SK-N-SH (cell line): ENCODE data around the gene MCF2L2. TPM values are rescaled to one million over a fixed set of nuclear protein-coding genes. Genes with fewer than 3 reads are reported as not detected.

Experiments used
- CTCF ChIA-PET: fragments of 300-600, 350-600 bp; formaldehyde crosslinking; extraction: SDS; loops from one replicate; lab custom pipeline; 2021; lab: Yijun Ruan, JAX
- POLR2A ChIA-PET: fragments of 350-600 bp; sonication (Branson Sonifier 250); formaldehyde crosslinking; extraction: SDS; loops from one replicate; lab custom pipeline; 2020; ENCODE audit warnings: antibody characterized with exemption, inconsistent platforms; lab: Yijun Ruan, JAX
- DNase-seq: peaks from one replicate; pipeline ENCODE4 v3.0.0; 2012
- H2AFZ ChIP-seq: fragments of 200-600 bp; sonication (generic); 2 replicates; pipeline ENCODE4 v1.8.1; 2016; ENCODE audit warnings: antibody characterized with exemption, mild to moderate bottlenecking, low read depth
- H3F3A ChIP-seq: fragments of 200-600 bp; sonication (generic); replicated peaks from 2 replicates; pipeline ENCODE3; 2016; ENCODE audit warnings: antibody characterized with exemption, mild to moderate bottlenecking; ENCODE audit not compliant: insufficient read depth
- H3K27ac ChIP-seq, 2 experiments: fragments of 200-500 bp in 1 of 2; fragments of 200-600 bp in 1 of 2; sonication (Bioruptor generic) in 1 of 2; sonication (generic), shearing (Covaris generic) in 1 of 2; 2 replicates each; pipeline versions ENCODE4 v1.5.1 to v1.6.1; 2014 to 2016; ENCODE audit warnings: low read depth in 2 of 2, inconsistent platforms in 1 of 2, low read length in 1 of 2, mild to moderate bottlenecking in 1 of 2, mixed read lengths in 1 of 2
- H3K27me3 ChIP-seq: fragments of 200-600 bp; sonication (generic), shearing (Covaris generic); 2 replicates; pipeline ENCODE4 v1.6.1; 2016; ENCODE audit warnings: mixed run types; ENCODE audit not compliant: insufficient read depth
- H3K36me3 ChIP-seq, 2 experiments: fragments of 200-500 bp in 1 of 2; fragments of 200-600 bp in 1 of 2; sonication (Bioruptor generic) in 1 of 2; sonication (generic) in 1 of 2; replicated peaks in 1 of 2; 2 replicates each; pipeline versions ENCODE3 to v1.5.1; 2014 to 2016; ENCODE audit warnings: low read length in 1 of 2, mild to moderate bottlenecking in 1 of 2; ENCODE audit not compliant: insufficient read depth in 2 of 2, control insufficient read depth in 1 of 2
- H3K4me1 ChIP-seq, 2 experiments: fragments of 200-500 bp in 1 of 2; fragments of 200-600 bp in 1 of 2; sonication (Bioruptor generic) in 1 of 2; sonication (generic), shearing (Covaris generic) in 1 of 2; 2 replicates each; pipeline versions ENCODE4 v1.5.1 to v1.6.1; 2014 to 2016; ENCODE audit warnings: low read depth in 1 of 2, low read length in 1 of 2, mixed run types in 1 of 2; ENCODE audit not compliant: insufficient read depth in 2 of 2, control insufficient read depth in 1 of 2
- H3K4me2 ChIP-seq: fragments of 200-600 bp; sonication (generic), shearing (Covaris generic); 2 replicates; pipeline ENCODE4 v1.6.1; 2017; ENCODE audit warnings: mixed run types
- H3K4me3 ChIP-seq, 2 experiments: fragments of 200-500 bp in 1 of 2; fragments of 200-600 bp in 1 of 2; sonication (Bioruptor generic) in 1 of 2; sonication (generic), shearing (Covaris generic) in 1 of 2; 2 replicates each; pipeline versions ENCODE4 v1.5.1 to v1.8.1; 2014 to 2016; ENCODE audit warnings: low read depth in 2 of 2, inconsistent platforms in 1 of 2, low read length in 1 of 2, mild to moderate bottlenecking in 1 of 2, mixed read lengths in 1 of 2, moderate library complexity in 1 of 2
- H3K79me2 ChIP-seq: fragments of 200-600 bp; sonication (generic); 2 replicates; pipeline ENCODE4 v1.8.1; 2017; ENCODE audit warnings: mild to moderate bottlenecking; ENCODE audit not compliant: insufficient read depth
- H3K9ac ChIP-seq: fragments of 200-600 bp; sonication (generic); 2 replicates; pipeline ENCODE4 v1.6.1; 2017; ENCODE audit warnings: mixed run types
- H3K9me2 ChIP-seq: fragments of 200-600 bp; sonication (generic); 2 replicates; pipeline ENCODE4 v1.6.1; 2017; ENCODE audit warnings: mixed run types
- H3K9me3 ChIP-seq: fragments of 200-600 bp; sonication (generic); 2 replicates; pipeline ENCODE4 v1.6.1; 2017; ENCODE audit warnings: mixed run types, mild to moderate bottlenecking, moderate library complexity
- H4K20me1 ChIP-seq: fragments of 200-600 bp; sonication (generic); 2 replicates; pipeline ENCODE4 v1.6.1; 2017; ENCODE audit warnings: mild to moderate bottlenecking, mixed run types; ENCODE audit not compliant: insufficient read depth
- EZH2phosphoT487 ChIP-seq: fragments of 200-600 bp; sonication (generic); IDR thresholded peaks from 2 replicates; pipeline ENCODE4 v1.6.1; 2017; ENCODE audit warnings: low read depth, mixed run types, mild to moderate bottlenecking, antibody characterized with exemption, moderate library complexity, borderline replicate concordance
- FOXJ3 ChIP-seq: sonication (generic); formaldehyde crosslinking; IDR thresholded peaks from 2 replicates; pipeline ENCODE4 v1.5.1; 2020; ENCODE audit warnings: mild to moderate bottlenecking, missing genetic modification reagents
- FOXM1 ChIP-seq: IDR thresholded peaks from 2 replicates; pipeline ENCODE4 v1.4.0; 2012; ENCODE audit warnings: low read depth, mild to moderate bottlenecking
- GATA2 ChIP-seq: sonication (generic); formaldehyde crosslinking; IDR thresholded peaks from 2 replicates; pipeline ENCODE4 v1.5.0; 2020; ENCODE audit warnings: mild to moderate bottlenecking, missing genetic modification reagents
- IRF3 ChIP-seq: fragments of 150-350 bp; IDR thresholded peaks from 2 replicates; pipeline ENCODE4 v1.6.1; 2016; ENCODE audit warnings: mild to moderate bottlenecking, low read depth, low read length
- JUND ChIP-seq: IDR thresholded peaks from 2 replicates; pipeline ENCODE4 v1.4.0; 2012
- MEF2A ChIP-seq: IDR thresholded peaks from 2 replicates; pipeline ENCODE4 v1.4.0; 2012; ENCODE audit warnings: low read depth, borderline replicate concordance
- PBX3 ChIP-seq: IDR thresholded peaks from 2 replicates; pipeline ENCODE4; 2012
- RAD21 ChIP-seq: IDR thresholded peaks from 2 replicates; pipeline ENCODE4 v1.6.1; 2012; ENCODE audit warnings: mild to moderate bottlenecking, low read length
- SIN3A ChIP-seq: IDR thresholded peaks from 2 replicates; pipeline ENCODE4 v1.6.1; 2012; ENCODE audit warnings: low read depth, mild to moderate bottlenecking, low read length, moderate library complexity, borderline replicate concordance
- SMC3 ChIP-seq: IDR thresholded peaks from 2 replicates; pipeline ENCODE4 v1.6.1; 2012; ENCODE audit warnings: low read depth, low read length, improper control_type of control experiment
- TAF1 ChIP-seq: IDR thresholded peaks from 2 replicates; pipeline ENCODE4 v1.6.1; 2012; ENCODE audit warnings: low read depth, mild to moderate bottlenecking, low read length, moderate library complexity, borderline replicate concordance
- WGBS: methylation state at CpG from one replicate; pipeline ENCODE4 v1.1.6; 2017; ENCODE audit warnings: low lambda C conversion rate; 5-methylcytosine and 5-hydroxymethylcytosine counted together
- polyA plus RNA-seq, 3 experiments: library from polyadenylated mRNA; depleted of rRNA; stranded (reverse); fragments of >200 nt; gene quantifications; 2 replicates each; pipeline ENCODE4 v1.2.3, GENCODE V29; 2012
- TF ChIP-seq, protein P1 (sequence below): IDR thresholded peaks from 2 replicates; pipeline ENCODE4 v1.4.0; 2012; ENCODE audit warnings: low read depth, borderline replicate concordance
- TF ChIP-seq, protein P2 (sequence below): IDR thresholded peaks from 2 replicates; pipeline ENCODE4 v1.4.0; 2012; ENCODE audit warnings: low read depth, borderline replicate concordance
- TF ChIP-seq, protein P3 (sequence below): IDR thresholded peaks from 2 replicates; pipeline ENCODE4 v1.6.1; 2012; ENCODE audit warnings: mild to moderate bottlenecking, low read depth, low read length, moderate library complexity
- TF ChIP-seq, protein P4 (sequence below): IDR thresholded peaks from 2 replicates; pipeline ENCODE4 v1.4.0; 2012; ENCODE audit warnings: low read depth

MCF2L2 gene
- polyA plus RNA-seq, 1 of the 3 experiments (the other 2 are of a cell fraction): 0.56 TPM

DNA sequence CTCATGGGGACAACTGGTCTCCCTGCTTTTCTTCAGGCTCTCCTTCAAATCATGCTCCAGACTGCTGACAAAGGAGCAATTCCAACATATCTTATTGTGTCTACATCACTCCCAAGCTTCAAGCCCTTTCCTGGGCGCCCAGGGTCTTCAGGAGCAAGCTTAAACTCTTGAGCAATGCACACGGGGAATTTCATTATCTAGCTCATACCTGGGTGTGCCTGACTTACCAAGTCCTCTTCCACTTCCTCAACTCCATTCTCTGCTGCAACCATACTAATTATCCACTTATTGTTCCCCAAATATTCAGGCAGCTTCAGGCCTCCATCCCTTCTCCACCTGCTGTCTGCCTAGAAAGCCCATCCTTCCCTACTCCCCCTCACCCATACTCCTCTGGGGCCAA, 124.7 kb downstream of the MCF2L2 start:
- Histone ChIP-seq H3K27me3 (no peaks in the 10 kb centered on the region), H3K27ac (no peak overlapping the region), H2AFZ (no peak overlapping the region), H3K9me2 (no peaks in the 10 kb centered on the region), H3F3A (no peaks in the 10 kb centered on the region), H3K79me2 (no peaks in the 10 kb centered on the region), H4K20me1 (no peaks in the 10 kb centered on the region), H3K4me2 (no peak overlapping the region), H3K9ac (no peak overlapping the region), H3K9me3 (no peaks in the 10 kb centered on the region), H3K4me3 (no peak overlapping the region), H3K36me3 (no peaks in the 10 kb centered on the region), H3K4me1 (peaks cover 2 to 9% of the 10 kb centered on the region in 2 experiments; a peak in 3 of 4 replicates)
- no peak for DNase-seq
- 83% methylated on average over 2 of the region's 2 CpGs for WGBS
- TF ChIP-seq MEF2A (no peak), SMC3 (no peak), SIN3A (no peak), FOXJ3 (CRISPR knock-in tag) (no peak), RAD21 (no peak), JUND (no peak), PBX3 (no peak), TAF1 (no peak), EZH2phosphoT487 (no peak)
- TF ChIP-seq, protein P1, sequence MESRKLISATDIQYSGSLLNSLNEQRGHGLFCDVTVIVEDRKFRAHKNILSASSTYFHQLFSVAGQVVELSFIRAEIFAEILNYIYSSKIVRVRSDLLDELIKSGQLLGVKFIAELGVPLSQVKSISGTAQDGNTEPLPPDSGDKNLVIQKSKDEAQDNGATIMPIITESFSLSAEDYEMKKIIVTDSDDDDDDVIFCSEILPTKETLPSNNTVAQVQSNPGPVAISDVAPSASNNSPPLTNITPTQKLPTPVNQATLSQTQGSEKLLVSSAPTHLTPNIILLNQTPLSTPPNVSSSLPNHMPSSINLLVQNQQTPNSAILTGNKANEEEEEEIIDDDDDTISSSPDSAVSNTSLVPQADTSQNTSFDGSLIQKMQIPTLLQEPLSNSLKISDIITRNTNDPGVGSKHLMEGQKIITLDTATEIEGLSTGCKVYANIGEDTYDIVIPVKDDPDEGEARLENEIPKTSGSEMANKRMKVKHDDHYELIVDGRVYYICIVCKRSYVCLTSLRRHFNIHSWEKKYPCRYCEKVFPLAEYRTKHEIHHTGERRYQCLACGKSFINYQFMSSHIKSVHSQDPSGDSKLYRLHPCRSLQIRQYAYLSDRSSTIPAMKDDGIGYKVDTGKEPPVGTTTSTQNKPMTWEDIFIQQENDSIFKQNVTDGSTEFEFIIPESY: no peak
- TF ChIP-seq, protein P2, sequence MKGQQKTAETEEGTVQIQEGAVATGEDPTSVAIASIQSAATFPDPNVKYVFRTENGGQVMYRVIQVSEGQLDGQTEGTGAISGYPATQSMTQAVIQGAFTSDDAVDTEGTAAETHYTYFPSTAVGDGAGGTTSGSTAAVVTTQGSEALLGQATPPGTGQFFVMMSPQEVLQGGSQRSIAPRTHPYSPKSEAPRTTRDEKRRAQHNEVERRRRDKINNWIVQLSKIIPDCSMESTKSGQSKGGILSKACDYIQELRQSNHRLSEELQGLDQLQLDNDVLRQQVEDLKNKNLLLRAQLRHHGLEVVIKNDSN: no peak
- ChIA-PET POLR2A (no interaction called here), CTCF (interaction anchor here (0.6 kb wide), 1 partner anchor 50 kb away, joined by 3 read pairs; the partner anchor contains the start of gene B3GNT5)

DNA sequence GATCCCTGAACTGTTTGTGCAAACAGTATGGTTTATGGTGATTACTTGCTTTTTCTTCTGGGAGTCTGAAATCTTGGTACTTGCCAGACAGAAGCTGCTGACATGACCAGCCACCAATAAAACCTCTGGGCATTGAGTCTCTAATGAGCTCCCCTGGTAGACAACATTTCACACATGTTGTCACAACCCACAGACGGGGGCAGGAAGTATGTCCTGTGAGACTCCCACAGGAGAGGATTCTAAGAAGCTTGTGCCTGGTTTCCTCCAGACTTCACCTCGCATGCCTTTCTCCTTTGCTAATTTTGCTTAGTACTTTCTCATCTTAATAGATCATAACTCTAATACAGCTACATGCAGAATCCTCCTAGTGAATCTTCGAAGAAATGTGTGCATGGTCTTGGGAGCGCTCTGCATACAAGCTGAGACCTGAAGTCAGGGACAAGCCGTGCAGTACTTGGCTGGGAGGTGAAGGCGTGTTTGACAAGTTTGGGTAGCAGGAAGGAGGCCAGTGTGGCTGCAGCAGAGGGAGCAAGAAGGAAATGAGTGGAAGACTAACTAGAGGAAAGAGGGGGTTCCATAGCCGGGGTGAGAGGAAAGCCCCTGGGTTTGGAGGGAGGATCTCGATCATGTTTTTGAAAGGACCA, 126.4 kb downstream of the MCF2L2 start:
- POLR2A ChIA-PET: no interaction called here
- CTCF ChIA-PET: no interaction called here
- no peak overlapping the region for H3K4me2 ChIP-seq
- H3K4me1 ChIP-seq: peaks cover 2 to 18% of the 10 kb centered on the region in 2 experiments; a peak in 3 of 4 replicates
- 95% methylated on average over 8 of the region's 8 CpGs for WGBS
- no peaks in the 10 kb centered on the region for H3K27me3 ChIP-seq
- H3K79me2 ChIP-seq: no peaks in the 10 kb centered on the region
- no peak overlapping the region for H3K4me3 ChIP-seq
- DNase-seq: no peak
- no peak overlapping the region for H3K9ac ChIP-seq
- peaks cover 4% of the 10 kb centered on the region for H3F3A ChIP-seq
- no peaks in the 10 kb centered on the region for H4K20me1 ChIP-seq
- no peak overlapping the region for H2AFZ ChIP-seq
- H3K36me3 ChIP-seq: no peaks in the 10 kb centered on the region
- H3K9me3 ChIP-seq: no peaks in the 10 kb centered on the region
- no peak overlapping the region for H3K27ac ChIP-seq
- H3K9me2 ChIP-seq: no peaks in the 10 kb centered on the region
- TF ChIP-seq IRF3 (no peak), EZH2phosphoT487 (no peak), GATA2 (no peak), FOXM1 (no peak)
- TF ChIP-seq, protein P3, sequence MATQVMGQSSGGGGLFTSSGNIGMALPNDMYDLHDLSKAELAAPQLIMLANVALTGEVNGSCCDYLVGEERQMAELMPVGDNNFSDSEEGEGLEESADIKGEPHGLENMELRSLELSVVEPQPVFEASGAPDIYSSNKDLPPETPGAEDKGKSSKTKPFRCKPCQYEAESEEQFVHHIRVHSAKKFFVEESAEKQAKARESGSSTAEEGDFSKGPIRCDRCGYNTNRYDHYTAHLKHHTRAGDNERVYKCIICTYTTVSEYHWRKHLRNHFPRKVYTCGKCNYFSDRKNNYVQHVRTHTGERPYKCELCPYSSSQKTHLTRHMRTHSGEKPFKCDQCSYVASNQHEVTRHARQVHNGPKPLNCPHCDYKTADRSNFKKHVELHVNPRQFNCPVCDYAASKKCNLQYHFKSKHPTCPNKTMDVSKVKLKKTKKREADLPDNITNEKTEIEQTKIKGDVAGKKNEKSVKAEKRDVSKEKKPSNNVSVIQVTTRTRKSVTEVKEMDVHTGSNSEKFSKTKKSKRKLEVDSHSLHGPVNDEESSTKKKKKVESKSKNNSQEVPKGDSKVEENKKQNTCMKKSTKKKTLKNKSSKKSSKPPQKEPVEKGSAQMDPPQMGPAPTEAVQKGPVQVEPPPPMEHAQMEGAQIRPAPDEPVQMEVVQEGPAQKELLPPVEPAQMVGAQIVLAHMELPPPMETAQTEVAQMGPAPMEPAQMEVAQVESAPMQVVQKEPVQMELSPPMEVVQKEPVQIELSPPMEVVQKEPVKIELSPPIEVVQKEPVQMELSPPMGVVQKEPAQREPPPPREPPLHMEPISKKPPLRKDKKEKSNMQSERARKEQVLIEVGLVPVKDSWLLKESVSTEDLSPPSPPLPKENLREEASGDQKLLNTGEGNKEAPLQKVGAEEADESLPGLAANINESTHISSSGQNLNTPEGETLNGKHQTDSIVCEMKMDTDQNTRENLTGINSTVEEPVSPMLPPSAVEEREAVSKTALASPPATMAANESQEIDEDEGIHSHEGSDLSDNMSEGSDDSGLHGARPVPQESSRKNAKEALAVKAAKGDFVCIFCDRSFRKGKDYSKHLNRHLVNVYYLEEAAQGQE: no peak
- TF ChIP-seq, protein P4, sequence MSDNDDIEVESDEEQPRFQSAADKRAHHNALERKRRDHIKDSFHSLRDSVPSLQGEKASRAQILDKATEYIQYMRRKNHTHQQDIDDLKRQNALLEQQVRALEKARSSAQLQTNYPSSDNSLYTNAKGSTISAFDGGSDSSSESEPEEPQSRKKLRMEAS: no peak
